Measurements from ENCODE around the gene LCN6.

- no peak for TF ChIP-seq CTCF (conservative IDR thresholded peaks at IDR 0.05 in 1 of 2, IDR thresholded peaks at IDR 0.05 in 1 of 2; ENCODE audit: extremely low read depth in 1 of 2, insufficient read depth in 1 of 2, low read depth in 1 of 2, low read length in 2 of 2)
- TF ChIP-seq EZH2 (IDR thresholded peaks at IDR 0.05; ENCODE audit: borderline replicate concordance, low read length): no peak
Measured at GRCh38 chr9:136703276-136703860, 45.0 kb downstream of the LCN6 start.
